Liver (tissue), 9 donors: ENCODE data around the gene COMMD7. TPM values are rescaled to one million over a fixed set of nuclear protein-coding genes. Genes with fewer than 3 reads are reported as not detected.

Source experiments
- DNase-seq: peaks from one replicate; pipeline ENCODE4 v3.0.0-alpha.2; 2017; ENCODE audit warnings: low spot score
- H3K27ac ChIP-seq, 2 donors: one replicate each; pipeline ENCODE4 v1.7.0; 2013; ENCODE audit warnings: inconsistent platforms in 2 of 2, low read length in 2 of 2, control low read depth in 1 of 2, low read depth in 1 of 2, mild to moderate bottlenecking in 1 of 2
- H3K27me3 ChIP-seq, 4 donors: one replicate each; pipeline versions ENCODE4 v1.6.1 to v1.7.0; 2013; ENCODE audit warnings: low read length in 3 of 4, inconsistent platforms in 1 of 4, mild to moderate bottlenecking in 1 of 4, moderate library complexity in 1 of 4; ENCODE audit not compliant: control insufficient read depth in 4 of 4, insufficient read depth in 4 of 4
- H3K36me3 ChIP-seq, 4 donors: one replicate each; pipeline versions ENCODE4 v1.6.1 to v1.7.0; 2013; ENCODE audit warnings: low read length in 3 of 4, mild to moderate bottlenecking in 3 of 4, low read depth in 1 of 4, moderate library complexity in 1 of 4; ENCODE audit not compliant: control insufficient read depth in 4 of 4, insufficient read depth in 3 of 4
- H3K4me1 ChIP-seq, 4 donors: one replicate each; pipeline versions ENCODE4 v1.6.1 to v1.7.0; 2013; ENCODE audit warnings: low read length in 3 of 4, mild to moderate bottlenecking in 3 of 4, moderate library complexity in 1 of 4; ENCODE audit not compliant: control insufficient read depth in 4 of 4, insufficient read depth in 4 of 4
- H3K4me3 ChIP-seq, 3 donors: one replicate each; pipeline versions ENCODE4 v1.6.1 to v1.7.0; 2013; ENCODE audit warnings: low read length in 3 of 3, control low read depth in 1 of 3, low read depth in 1 of 3, mild to moderate bottlenecking in 1 of 3
- H3K9ac ChIP-seq, 2 donors: one replicate each; pipeline ENCODE4 v1.7.0; 2013; ENCODE audit warnings: low read length in 2 of 2, mild to moderate bottlenecking in 2 of 2, moderate library complexity in 2 of 2, control low read depth in 1 of 2, low read depth in 1 of 2
- H3K9me3 ChIP-seq, 4 donors: one replicate each; pipeline versions ENCODE4 v1.6.1 to v1.7.0; 2013; ENCODE audit warnings: low read length in 3 of 4; ENCODE audit not compliant: control insufficient read depth in 4 of 4
- GABPA ChIP-seq, 2 donors: IDR thresholded peaks in 1 of 2; conservative IDR thresholded peaks in 1 of 2; 2 replicates each; pipeline ENCODE4 v1.6.1; 2016; ENCODE audit warnings: antibody characterized with exemption in 2 of 2, mild to moderate bottlenecking in 1 of 2, moderate library complexity in 1 of 2
- HNF4A ChIP-seq, 2 donors: conservative IDR thresholded peaks; 2 replicates each; pipeline ENCODE4 v1.6.1; 2016; ENCODE audit warnings: antibody characterized with exemption in 2 of 2, mild to moderate bottlenecking in 2 of 2
- JUND ChIP-seq, 2 donors: IDR thresholded peaks; 2 replicates each; pipeline ENCODE4 v1.6.1; 2016; ENCODE audit warnings: antibody characterized with exemption in 2 of 2
- MAX ChIP-seq: IDR thresholded peaks from 2 replicates; pipeline ENCODE4 v1.6.1; 2016; ENCODE audit warnings: antibody characterized with exemption
- NR2F2 ChIP-seq: IDR thresholded peaks from 2 replicates; pipeline ENCODE4 v1.6.1; 2016; ENCODE audit warnings: antibody characterized with exemption
- RAD21 ChIP-seq, 2 donors: IDR thresholded peaks; 2 replicates each; pipeline ENCODE4 v1.6.1; 2016; ENCODE audit warnings: antibody characterized with exemption in 2 of 2, mild to moderate bottlenecking in 2 of 2
- RXRA ChIP-seq, 2 donors: IDR thresholded peaks; 2 replicates each; pipeline ENCODE4 v1.6.1; 2017 to 2018; ENCODE audit warnings: antibody characterized with exemption in 2 of 2, mild to moderate bottlenecking in 1 of 2
- SP1 ChIP-seq: IDR thresholded peaks from 2 replicates; pipeline ENCODE4 v1.6.1; 2018; ENCODE audit warnings: antibody characterized with exemption, mild to moderate bottlenecking
- TAF1 ChIP-seq: conservative IDR thresholded peaks from 2 replicates; pipeline ENCODE4 v1.6.1; 2016; ENCODE audit warnings: antibody characterized with exemption, mild to moderate bottlenecking
- WGBS: extraction: QIAGEN DNeasy Blood & Tissue Kit; methylation state at CpG from one replicate; pipeline ENCODE4 v1.1.7; 2013; 5-methylcytosine and 5-hydroxymethylcytosine counted together
- polyA plus RNA-seq, 2 donors: library from polyadenylated mRNA; stranded (reverse) in 1 of 2; unstranded in 1 of 2; fragments of 200-250 nt in 1 of 2; fragments of >200 nt in 1 of 2; fragmentation: Nextera tagmentation in 1 of 2; extraction: Ambion mirVana in 1 of 2; gene quantifications; one replicate each; pipeline versions ENCODE4 v1.2.1 to v1.2.3, GENCODE V29; 2013 to 2015
- total RNA-seq, 2 donors: library from RNA; depleted of rRNA; stranded (reverse); fragments of >200 nt; gene quantifications; one replicate each; pipeline ENCODE4 v1.2.3, GENCODE V29; 2014
- TF ChIP-seq, protein P1 (sequence below): fragments of 150-350 bp; IDR thresholded peaks from 2 replicates; pipeline ENCODE4 v1.5.1; 2017; ENCODE audit warnings: improper control_type of control experiment, low read depth, low read length; ENCODE audit not compliant: missing input control
- TF ChIP-seq, protein P2 (sequence below): IDR thresholded peaks from 2 replicates; pipeline ENCODE4 v1.6.1; 2016; ENCODE audit warnings: antibody characterized with exemption
- TF ChIP-seq, protein P3 (sequence below): IDR thresholded peaks from 2 replicates; pipeline ENCODE4 v1.6.1; 2016; ENCODE audit warnings: antibody characterized with exemption, mild to moderate bottlenecking
- donor health status: healthy.
- donor health status: healthy.
- donor health status: healthy.
- donor health status: healthy.
- donor health status: healthy.

The COMMD7 gene
- total and polyA plus RNA-seq, 4 donors: 8.3 to 42.7 (median 15.5) TPM

DNA sequence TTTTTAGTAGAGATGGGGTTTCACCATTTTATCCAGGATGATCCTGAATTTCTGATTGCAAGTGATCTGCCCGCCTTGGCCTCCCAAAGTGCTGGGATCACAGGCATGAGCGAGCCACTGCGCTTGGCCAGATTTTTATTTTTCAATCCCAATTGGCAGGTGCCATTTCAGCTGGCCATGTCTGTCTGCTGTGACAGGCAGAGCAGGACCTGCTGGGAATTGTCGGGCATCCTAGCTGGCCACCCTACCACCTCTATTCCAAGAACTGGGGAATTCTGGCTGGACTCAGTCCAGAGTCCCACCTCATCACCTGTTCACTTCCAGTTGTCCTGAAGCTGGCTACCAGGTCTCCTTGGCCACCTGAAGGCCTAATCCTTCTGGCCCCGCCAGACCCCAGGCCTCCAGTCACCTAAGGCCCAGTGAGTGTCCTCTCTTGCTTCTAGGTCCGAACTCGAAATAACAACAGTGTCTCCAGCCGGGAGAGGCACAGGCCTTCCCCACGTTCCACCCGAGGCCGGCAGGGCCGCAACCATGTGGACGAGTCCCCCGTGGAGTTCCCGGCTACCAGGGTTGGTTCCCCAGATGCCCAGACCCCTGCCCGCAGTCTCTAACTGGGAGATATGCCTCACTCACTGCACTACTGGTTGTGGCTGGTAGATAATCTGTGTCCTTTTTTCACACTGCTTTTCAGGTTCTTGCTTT, 42.9 kb upstream of the COMMD7 start (continued):
- TF ChIP-seq, protein P1, sequence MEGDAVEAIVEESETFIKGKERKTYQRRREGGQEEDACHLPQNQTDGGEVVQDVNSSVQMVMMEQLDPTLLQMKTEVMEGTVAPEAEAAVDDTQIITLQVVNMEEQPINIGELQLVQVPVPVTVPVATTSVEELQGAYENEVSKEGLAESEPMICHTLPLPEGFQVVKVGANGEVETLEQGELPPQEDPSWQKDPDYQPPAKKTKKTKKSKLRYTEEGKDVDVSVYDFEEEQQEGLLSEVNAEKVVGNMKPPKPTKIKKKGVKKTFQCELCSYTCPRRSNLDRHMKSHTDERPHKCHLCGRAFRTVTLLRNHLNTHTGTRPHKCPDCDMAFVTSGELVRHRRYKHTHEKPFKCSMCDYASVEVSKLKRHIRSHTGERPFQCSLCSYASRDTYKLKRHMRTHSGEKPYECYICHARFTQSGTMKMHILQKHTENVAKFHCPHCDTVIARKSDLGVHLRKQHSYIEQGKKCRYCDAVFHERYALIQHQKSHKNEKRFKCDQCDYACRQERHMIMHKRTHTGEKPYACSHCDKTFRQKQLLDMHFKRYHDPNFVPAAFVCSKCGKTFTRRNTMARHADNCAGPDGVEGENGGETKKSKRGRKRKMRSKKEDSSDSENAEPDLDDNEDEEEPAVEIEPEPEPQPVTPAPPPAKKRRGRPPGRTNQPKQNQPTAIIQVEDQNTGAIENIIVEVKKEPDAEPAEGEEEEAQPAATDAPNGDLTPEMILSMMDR: no peak
- TF ChIP-seq, protein P2, sequence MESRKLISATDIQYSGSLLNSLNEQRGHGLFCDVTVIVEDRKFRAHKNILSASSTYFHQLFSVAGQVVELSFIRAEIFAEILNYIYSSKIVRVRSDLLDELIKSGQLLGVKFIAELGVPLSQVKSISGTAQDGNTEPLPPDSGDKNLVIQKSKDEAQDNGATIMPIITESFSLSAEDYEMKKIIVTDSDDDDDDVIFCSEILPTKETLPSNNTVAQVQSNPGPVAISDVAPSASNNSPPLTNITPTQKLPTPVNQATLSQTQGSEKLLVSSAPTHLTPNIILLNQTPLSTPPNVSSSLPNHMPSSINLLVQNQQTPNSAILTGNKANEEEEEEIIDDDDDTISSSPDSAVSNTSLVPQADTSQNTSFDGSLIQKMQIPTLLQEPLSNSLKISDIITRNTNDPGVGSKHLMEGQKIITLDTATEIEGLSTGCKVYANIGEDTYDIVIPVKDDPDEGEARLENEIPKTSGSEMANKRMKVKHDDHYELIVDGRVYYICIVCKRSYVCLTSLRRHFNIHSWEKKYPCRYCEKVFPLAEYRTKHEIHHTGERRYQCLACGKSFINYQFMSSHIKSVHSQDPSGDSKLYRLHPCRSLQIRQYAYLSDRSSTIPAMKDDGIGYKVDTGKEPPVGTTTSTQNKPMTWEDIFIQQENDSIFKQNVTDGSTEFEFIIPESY: no peak
- TF ChIP-seq SP1: no peak
- TF ChIP-seq GABPA (IDR thresholded peaks at IDR 0.05 in 1 of 2, conservative IDR thresholded peaks at IDR 0.05 in 1 of 2): no peak

- TF ChIP-seq NR2F2: no peak
- no peak overlapping the region for H3K27ac ChIP-seq
- no peak for DNase-seq
- H3K4me1 ChIP-seq: no peaks in the 10 kb centered on the region
- H3K36me3 ChIP-seq: no peaks in the 10 kb centered on the region
- 97% methylated on average over 13 of the region's 13 CpGs for WGBS
- H3K4me3 ChIP-seq: no peak overlapping the region
- no peaks in the 10 kb centered on the region for H3K27me3 ChIP-seq
- no peaks in the 10 kb centered on the region for H3K9me3 ChIP-seq
- H3K9ac ChIP-seq: no peak overlapping the region
These were observed 41.3 kb upstream of the COMMD7 start for GRCh38 chr20:32784369-32785080.

DNA sequence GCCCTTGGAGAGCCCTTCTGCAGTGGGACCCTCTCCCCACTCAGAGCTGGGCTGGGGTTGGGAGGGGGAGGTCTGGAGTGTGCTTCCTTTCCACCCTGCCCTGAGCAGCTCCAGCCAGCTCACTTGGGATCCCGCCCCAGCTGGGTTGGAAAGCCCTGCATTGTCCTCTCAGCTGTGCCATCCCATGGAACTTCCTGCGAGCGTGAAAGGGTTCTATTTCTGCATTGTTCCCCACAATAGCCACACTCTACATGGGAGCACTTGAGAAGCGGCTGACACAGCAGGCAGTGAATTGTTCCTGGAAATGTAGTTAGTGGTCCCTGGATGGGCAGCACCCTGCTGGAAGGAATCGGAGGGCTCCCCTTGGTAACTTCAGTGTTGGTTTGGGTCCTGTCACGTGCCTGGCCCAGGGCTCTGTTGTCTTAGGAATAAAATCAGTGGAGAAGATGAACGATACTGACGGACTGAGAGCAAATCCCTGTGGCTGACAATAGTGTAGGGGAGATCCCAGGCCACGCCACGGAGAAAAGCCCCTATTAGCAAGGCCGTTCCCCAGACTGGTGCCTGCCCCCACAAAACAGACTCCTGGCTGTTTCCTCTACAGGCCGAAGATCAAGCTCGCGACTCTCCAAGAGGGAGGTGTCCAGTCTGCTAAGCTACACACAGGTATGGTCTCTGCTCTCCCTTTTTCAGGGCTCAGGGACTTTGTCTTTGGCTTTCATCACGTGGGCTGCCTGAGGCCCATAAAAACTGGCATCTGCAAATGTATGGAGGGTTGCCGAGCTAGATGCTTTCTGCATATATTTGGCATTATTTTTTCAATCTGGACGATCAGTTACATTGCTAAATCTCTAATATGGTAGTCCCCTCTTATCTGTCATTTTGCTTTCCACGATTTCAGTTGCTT, 37.7 kb upstream of the COMMD7 start:
- Histone ChIP-seq H3K36me3 (no peaks in the 10 kb centered on the region), H3K9ac (no peak overlapping the region), H3K4me3 (no peak overlapping the region), H3K27me3 (no peaks in the 10 kb centered on the region), H3K27ac (no peak overlapping the region), H3K4me1 (peaks cover 3 to 17% (median 14%) of the 10 kb centered on the region in 4 donors), H3K9me3 (no peaks in the 10 kb centered on the region)
- 94% methylated on average over 18 of the region's 18 CpGs for WGBS
- TF ChIP-seq, protein P1: no peak
- no peak for TF ChIP-seq HNF4A (conservative IDR thresholded peaks at IDR 0.05)
- no peak for TF ChIP-seq JUND (IDR thresholded peaks at IDR 0.05)
- TF ChIP-seq, protein P3, sequence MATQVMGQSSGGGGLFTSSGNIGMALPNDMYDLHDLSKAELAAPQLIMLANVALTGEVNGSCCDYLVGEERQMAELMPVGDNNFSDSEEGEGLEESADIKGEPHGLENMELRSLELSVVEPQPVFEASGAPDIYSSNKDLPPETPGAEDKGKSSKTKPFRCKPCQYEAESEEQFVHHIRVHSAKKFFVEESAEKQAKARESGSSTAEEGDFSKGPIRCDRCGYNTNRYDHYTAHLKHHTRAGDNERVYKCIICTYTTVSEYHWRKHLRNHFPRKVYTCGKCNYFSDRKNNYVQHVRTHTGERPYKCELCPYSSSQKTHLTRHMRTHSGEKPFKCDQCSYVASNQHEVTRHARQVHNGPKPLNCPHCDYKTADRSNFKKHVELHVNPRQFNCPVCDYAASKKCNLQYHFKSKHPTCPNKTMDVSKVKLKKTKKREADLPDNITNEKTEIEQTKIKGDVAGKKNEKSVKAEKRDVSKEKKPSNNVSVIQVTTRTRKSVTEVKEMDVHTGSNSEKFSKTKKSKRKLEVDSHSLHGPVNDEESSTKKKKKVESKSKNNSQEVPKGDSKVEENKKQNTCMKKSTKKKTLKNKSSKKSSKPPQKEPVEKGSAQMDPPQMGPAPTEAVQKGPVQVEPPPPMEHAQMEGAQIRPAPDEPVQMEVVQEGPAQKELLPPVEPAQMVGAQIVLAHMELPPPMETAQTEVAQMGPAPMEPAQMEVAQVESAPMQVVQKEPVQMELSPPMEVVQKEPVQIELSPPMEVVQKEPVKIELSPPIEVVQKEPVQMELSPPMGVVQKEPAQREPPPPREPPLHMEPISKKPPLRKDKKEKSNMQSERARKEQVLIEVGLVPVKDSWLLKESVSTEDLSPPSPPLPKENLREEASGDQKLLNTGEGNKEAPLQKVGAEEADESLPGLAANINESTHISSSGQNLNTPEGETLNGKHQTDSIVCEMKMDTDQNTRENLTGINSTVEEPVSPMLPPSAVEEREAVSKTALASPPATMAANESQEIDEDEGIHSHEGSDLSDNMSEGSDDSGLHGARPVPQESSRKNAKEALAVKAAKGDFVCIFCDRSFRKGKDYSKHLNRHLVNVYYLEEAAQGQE: no peak
- no peak for TF ChIP-seq MAX
- TF ChIP-seq NR2F2: no peak
- no peak for TF ChIP-seq RXRA (IDR thresholded peaks at IDR 0.05)
- no peak for TF ChIP-seq RAD21 (IDR thresholded peaks at IDR 0.05)
- no peak for TF ChIP-seq GABPA (IDR thresholded peaks at IDR 0.05 in 1 of 2, conservative IDR thresholded peaks at IDR 0.05 in 1 of 2)
- no peak for TF ChIP-seq TAF1
- DNase-seq: no peak
